Purkinje cell (primary cell): Measurements from ENCODE around the gene KCNK15. TPM values are rescaled to one million over a fixed set of nuclear protein-coding genes. Genes with fewer than 3 reads are reported as not detected.

Experiments
- polyA plus RNA-seq: library from polyadenylated mRNA; unstranded; fragments of >200 nt; fragmentation: Nextera tagmentation; gene quantifications from 2 replicates; pipeline ENCODE4 v1.2.1, GENCODE V29; 2014

KCNK15 gene
- polyA plus RNA-seq, result 0.58 and 2.7 TPM in 2 replicates

GRCh38 chr20:44745598-44746366, at the start of gene KCNK15:
TSS of gene KCNK15 (plus strand) at chr20:44745865. CDS start at chr20:44745911, 46 bp downstream.

DNA sequence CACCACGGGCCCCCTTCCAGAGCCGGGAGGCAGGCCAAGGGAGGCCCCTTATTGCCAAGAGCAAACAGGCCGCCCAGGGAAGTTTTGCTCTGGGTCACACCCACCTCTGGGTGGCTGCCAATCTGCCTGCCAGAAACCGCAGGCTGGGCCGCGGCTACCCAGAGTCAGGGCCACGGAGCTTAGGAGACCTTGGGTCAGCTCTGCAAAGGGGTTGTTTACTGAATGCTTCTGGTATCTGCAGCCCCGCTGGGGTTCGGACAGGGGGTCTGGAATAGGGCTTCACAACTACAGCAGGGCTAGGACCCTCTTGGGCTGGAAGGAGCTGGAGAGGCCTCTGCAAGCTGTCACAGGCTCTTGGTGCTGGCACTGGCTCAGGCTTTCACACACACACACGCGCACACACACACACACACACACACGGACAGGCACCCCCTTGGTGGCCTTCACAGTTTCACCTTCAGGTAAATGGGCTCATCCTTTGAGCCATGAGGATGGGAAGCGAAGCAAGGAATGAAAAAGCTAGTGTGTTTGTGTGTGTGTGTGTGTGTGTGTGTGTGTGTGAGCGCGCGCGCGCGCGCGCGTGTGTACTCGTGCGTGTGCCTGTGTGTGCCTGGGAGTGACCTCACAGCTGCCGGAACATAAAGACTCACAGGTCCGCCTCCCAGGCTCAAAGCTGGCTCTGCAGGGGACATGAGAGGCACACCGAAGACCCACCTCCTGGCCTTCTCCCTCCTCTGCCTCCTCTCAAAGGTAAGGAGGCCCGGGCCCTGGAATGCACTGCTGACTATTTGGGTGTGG, 30.8 kb upstream of the KCNK15 start, which contains the start of gene CCN5:
CCN5 (plus strand) TSS at position 669 of the 798 bp plus-strand sequence; CDS start at position 691, 22 bp downstream.

Other genes with a start within 250 kb of the KCNK15 start
- gene SERINC3, start 223.8 kb upstream of the KCNK15 start, polyA plus RNA-seq, result 271 and 279 TPM in 2 replicates
- 19.5 and 41.2 TPM in 2 replicates for gene PKIG, start 163.3 kb upstream of the KCNK15 start, polyA plus RNA-seq
- gene ADA, start 94.2 kb upstream of the KCNK15 start, polyA plus RNA-seq, result not detected in 2 replicates
- gene CCN5, start 30.5 kb upstream of the KCNK15 start, polyA plus RNA-seq, result not detected in 2 replicates
- 0.04 and 0.19 TPM in 2 replicates for gene RIMS4, start 64.7 kb downstream of the KCNK15 start, polyA plus RNA-seq
- gene YWHAB, start 139.8 kb downstream of the KCNK15 start, polyA plus RNA-seq, result 446 and 447 TPM in 2 replicates
- 1.1 and 2.0 TPM in 2 replicates for gene PABPC1L, start 164.2 kb downstream of the KCNK15 start, polyA plus RNA-seq
- gene TOMM34, start 214.5 kb downstream of the KCNK15 start, polyA plus RNA-seq, result 7.6 and 14.2 TPM in 2 replicates
- gene STK4, start 220.6 kb downstream of the KCNK15 start, polyA plus RNA-seq, result 4.8 and 22.6 TPM in 2 replicates